Loucy (cell line): Measurements from ENCODE around the gene NPBWR2.

Experiments
- EZH2phosphoT487 ChIP-seq: fragments of 200-600 bp; IDR thresholded peaks from 2 replicates; pipeline ENCODE4 v1.6.1; 2018; ENCODE audit warnings: antibody characterized with exemption, mild to moderate bottlenecking, moderate library complexity, borderline replicate concordance
- TF ChIP-seq, protein P1 (sequence below): fragments of 200-600 bp; sonication (generic); conservative IDR thresholded peaks from 2 replicates; pipeline ENCODE4 v1.5.1; 2014; ENCODE audit warnings: mild to moderate bottlenecking, antibody characterized with exemption, low read length

DNA sequence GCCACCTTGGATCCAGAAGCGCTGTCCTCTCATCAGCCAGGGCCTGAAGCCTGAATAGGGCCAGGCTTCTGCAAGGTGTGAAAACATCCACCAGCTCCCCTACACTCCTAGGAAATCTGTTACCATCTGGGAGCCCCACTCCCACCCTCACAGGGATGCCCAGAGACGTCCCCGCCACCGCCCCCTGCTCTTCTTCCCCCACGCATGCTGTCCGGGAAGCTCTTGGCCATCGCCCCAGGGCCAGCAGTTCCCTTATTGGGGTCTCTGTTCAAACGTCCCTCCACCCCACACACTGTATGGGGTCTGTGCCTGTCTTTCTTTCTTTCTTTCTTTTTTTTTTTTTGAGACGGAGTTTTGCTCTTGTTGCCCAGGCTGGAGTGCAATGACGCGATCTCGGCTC is 31.8 kb downstream of the NPBWR2 start:
- TF ChIP-seq, protein P1, sequence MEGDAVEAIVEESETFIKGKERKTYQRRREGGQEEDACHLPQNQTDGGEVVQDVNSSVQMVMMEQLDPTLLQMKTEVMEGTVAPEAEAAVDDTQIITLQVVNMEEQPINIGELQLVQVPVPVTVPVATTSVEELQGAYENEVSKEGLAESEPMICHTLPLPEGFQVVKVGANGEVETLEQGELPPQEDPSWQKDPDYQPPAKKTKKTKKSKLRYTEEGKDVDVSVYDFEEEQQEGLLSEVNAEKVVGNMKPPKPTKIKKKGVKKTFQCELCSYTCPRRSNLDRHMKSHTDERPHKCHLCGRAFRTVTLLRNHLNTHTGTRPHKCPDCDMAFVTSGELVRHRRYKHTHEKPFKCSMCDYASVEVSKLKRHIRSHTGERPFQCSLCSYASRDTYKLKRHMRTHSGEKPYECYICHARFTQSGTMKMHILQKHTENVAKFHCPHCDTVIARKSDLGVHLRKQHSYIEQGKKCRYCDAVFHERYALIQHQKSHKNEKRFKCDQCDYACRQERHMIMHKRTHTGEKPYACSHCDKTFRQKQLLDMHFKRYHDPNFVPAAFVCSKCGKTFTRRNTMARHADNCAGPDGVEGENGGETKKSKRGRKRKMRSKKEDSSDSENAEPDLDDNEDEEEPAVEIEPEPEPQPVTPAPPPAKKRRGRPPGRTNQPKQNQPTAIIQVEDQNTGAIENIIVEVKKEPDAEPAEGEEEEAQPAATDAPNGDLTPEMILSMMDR: no peak
- TF ChIP-seq EZH2phosphoT487: no peak
